Measurements from ENCODE around the gene OR8D4. TPM values are rescaled to one million over a fixed set of nuclear protein-coding genes. Genes with fewer than 3 reads are reported as not detected.

OR8D4 gene
- polyA plus RNA-seq, 3 donors = not detected

DNA sequence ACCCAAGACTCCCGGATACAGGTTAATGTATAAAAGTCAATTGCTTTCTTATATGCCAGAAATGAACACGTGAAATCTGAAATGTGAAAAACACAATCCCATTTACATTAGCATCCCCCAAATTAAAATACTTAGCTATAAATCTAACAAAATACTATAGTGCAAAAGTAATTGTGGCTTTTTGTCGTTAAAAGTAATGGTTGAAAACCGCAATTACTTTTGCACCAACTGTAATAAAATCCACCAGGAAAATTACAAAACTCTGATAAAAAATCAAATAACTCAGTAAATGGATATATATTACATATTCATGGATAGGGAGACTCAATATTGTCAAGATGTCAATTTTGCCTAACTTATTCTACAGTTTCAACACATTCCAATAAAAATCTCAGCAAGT, 21.1 kb upstream of the OR8D4 start:
- H2AFZ ChIP-seq (ENCODE audit: insufficient read depth, low read depth, low read length, poor library complexity, severe bottlenecking) = no peak overlapping the region
- WGBS (ENCODE audit: insufficient coverage) = no CpG with 5 or more reads among the region's 4 CpGs
- no peak overlapping the region for H3K9ac ChIP-seq (ENCODE audit: insufficient read depth, low read length, poor library complexity, severe bottlenecking)
- H3K4me1 Mint-ChIP-seq = no peaks in the 10 kb centered on the region
- no peak overlapping the region for H3K27ac ChIP-seq (ENCODE audit: low read depth in 1 of 2, low read length in 2 of 2)
- DNase-seq = no peak
- H3K4me2 ChIP-seq (replicated peaks; ENCODE audit: extremely low read depth, low read length, poor library complexity, severe bottlenecking) = no peak overlapping the region
- H3K36me3 ChIP-seq (replicated peaks in 1 of 2; ENCODE audit: control insufficient read depth in 1 of 2, insufficient read depth in 2 of 2, low read length in 2 of 2) = no peaks in the 10 kb centered on the region
- intact Hi-C loops (cut with micrococcal nuclease) = no loop called here
- no peaks in the 10 kb centered on the region for H3K4me1 ChIP-seq (ENCODE audit: control insufficient read depth in 1 of 2, insufficient read depth in 2 of 2, low read length in 2 of 2)
- no peaks in the 10 kb centered on the region for H3K27me3 ChIP-seq (ENCODE audit: control insufficient read depth in 2 of 2, insufficient read depth in 2 of 2, low read length in 2 of 2)
- no peaks in the 10 kb centered on the region for H3K9me3 ChIP-seq (replicated peaks in 1 of 2; ENCODE audit: control insufficient read depth in 1 of 2, insufficient read depth in 1 of 2, low read length in 2 of 2)
- H4K20me1 ChIP-seq (ENCODE audit: insufficient read depth, low read length) = no peaks in the 10 kb centered on the region
- H3K36me3 Mint-ChIP-seq = no peaks in the 10 kb centered on the region
- H3K4me3 Mint-ChIP-seq = no peak overlapping the region
- H3K27me3 Mint-ChIP-seq (ENCODE audit: low read depth in 3 of 3) = peaks cover 0 to 2% (median 0%) of the 10 kb centered on the region in 3 donors
- TF ChIP-seq, protein P1, sequence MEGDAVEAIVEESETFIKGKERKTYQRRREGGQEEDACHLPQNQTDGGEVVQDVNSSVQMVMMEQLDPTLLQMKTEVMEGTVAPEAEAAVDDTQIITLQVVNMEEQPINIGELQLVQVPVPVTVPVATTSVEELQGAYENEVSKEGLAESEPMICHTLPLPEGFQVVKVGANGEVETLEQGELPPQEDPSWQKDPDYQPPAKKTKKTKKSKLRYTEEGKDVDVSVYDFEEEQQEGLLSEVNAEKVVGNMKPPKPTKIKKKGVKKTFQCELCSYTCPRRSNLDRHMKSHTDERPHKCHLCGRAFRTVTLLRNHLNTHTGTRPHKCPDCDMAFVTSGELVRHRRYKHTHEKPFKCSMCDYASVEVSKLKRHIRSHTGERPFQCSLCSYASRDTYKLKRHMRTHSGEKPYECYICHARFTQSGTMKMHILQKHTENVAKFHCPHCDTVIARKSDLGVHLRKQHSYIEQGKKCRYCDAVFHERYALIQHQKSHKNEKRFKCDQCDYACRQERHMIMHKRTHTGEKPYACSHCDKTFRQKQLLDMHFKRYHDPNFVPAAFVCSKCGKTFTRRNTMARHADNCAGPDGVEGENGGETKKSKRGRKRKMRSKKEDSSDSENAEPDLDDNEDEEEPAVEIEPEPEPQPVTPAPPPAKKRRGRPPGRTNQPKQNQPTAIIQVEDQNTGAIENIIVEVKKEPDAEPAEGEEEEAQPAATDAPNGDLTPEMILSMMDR (IDR thresholded peaks at IDR 0.05) = no peak
- H3K4me3 ChIP-seq (replicated peaks in 1 of 3; ENCODE audit: low read depth in 2 of 3, low read length in 3 of 3) = no peak overlapping the region
- H3K79me2 ChIP-seq (ENCODE audit: insufficient read depth, low read length) = no peaks in the 10 kb centered on the region
- H3K27ac Mint-ChIP-seq = no peak overlapping the region
- peaks cover 0 to 8% (median 3%) of the 10 kb centered on the region in 7 donors for H3K9me3 Mint-ChIP-seq

DNA sequence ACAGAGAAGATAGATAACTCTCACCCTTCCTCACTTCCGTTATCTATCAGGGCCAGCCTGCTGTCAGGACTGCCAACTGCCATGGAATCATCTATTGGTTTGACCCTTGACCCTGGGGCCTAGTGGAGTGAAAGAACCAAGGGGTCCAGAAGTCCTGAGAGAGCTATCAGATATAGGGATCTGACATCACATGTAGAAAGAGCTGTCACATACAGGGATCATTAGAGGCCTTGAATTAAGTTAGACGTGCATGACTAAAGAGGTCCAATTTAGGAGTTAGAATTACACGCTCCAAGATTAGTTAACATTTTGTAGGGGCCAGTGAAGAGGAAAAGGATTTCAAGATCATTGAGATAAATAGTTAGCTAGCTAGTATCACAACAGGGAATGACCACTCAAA, 16.4 kb upstream of the OR8D4 start, which contains the start of gene TMEM225:
Gene TMEM225 (minus strand): TSS at position 101 of the 400 bp plus-strand sequence. CDS start 245 bp downstream, outside the sequence.
- DNase-seq = no peak
- no peak within 1 kb of the TSS for H2AFZ ChIP-seq (ENCODE audit: insufficient read depth, low read depth, low read length, poor library complexity, severe bottlenecking)
- H3K4me3 ChIP-seq (replicated peaks in 1 of 3; ENCODE audit: low read depth in 2 of 3, low read length in 3 of 3) = no peak within 1 kb of the TSS
- H3K79me2 ChIP-seq (ENCODE audit: insufficient read depth, low read length) = no peaks in the 10 kb centered on the region
- Mint-ChIP-seq H3K27me3 (ENCODE audit: low read depth in 3 of 3) (peaks cover 0 to 1% (median 0%) of the 10 kb centered on the region in 3 donors), H3K9me3 (peaks cover 0 to 3% (median under 1%) of the 10 kb centered on the region in 7 donors), H3K4me1 (no peaks in the 10 kb centered on the region), H3K36me3 (no peaks in the 10 kb centered on the region), H3K27ac (no peak within 1 kb of the TSS), H3K4me3 (no peak within 1 kb of the TSS)
- no peaks in the 10 kb centered on the region for H3K9me3 ChIP-seq (replicated peaks in 1 of 2; ENCODE audit: control insufficient read depth in 1 of 2, insufficient read depth in 1 of 2, low read length in 2 of 2)
- no peak within 1 kb of the TSS for H3K4me2 ChIP-seq (replicated peaks; ENCODE audit: extremely low read depth, low read length, poor library complexity, severe bottlenecking)
- intact Hi-C loops (cut with micrococcal nuclease) = no loop called here
- WGBS (ENCODE audit: insufficient coverage) = 100% methylated on average over 2 of the region's 3 CpGs
- no peak within 1 kb of the TSS for H3K27ac ChIP-seq (ENCODE audit: low read depth in 1 of 2, low read length in 2 of 2)
- H3K27me3 ChIP-seq (ENCODE audit: control insufficient read depth in 2 of 2, insufficient read depth in 2 of 2, low read length in 2 of 2) = no peaks in the 10 kb centered on the region
- no peak within 1 kb of the TSS for H3K9ac ChIP-seq (ENCODE audit: insufficient read depth, low read length, poor library complexity, severe bottlenecking)
- H3K36me3 ChIP-seq (replicated peaks in 1 of 2; ENCODE audit: control insufficient read depth in 1 of 2, insufficient read depth in 2 of 2, low read length in 2 of 2) = no peaks in the 10 kb centered on the region
- no peaks in the 10 kb centered on the region for H4K20me1 ChIP-seq (ENCODE audit: insufficient read depth, low read length)
- H3K4me1 ChIP-seq (ENCODE audit: control insufficient read depth in 1 of 2, insufficient read depth in 2 of 2, low read length in 2 of 2) = no peaks in the 10 kb centered on the region
- TF ChIP-seq, protein P1 (IDR thresholded peaks at IDR 0.05) = no peak

All from CD14-positive monocyte (primary cell).